OCI-LY1 (cell line): Measurements from ENCODE around the gene CARD11.

Experiments used
- H2AFZ ChIP-seq: fragments of 200-600 bp; sonication (generic), shearing (Covaris generic); 2 replicates; pipeline ENCODE4 v1.6.0; 2014; ENCODE audit warnings: antibody characterized with exemption, mild to moderate bottlenecking, low read length
- H3F3A ChIP-seq: fragments of 200-600 bp; sonication (generic), shearing (Covaris generic); 2 replicates; pipeline ENCODE4 v1.6.0; 2014; ENCODE audit warnings: mild to moderate bottlenecking, antibody characterized with exemption, low read length, moderate library complexity; ENCODE audit not compliant: insufficient read depth
- H3K27ac ChIP-seq: fragments of 200-600 bp; sonication (generic); 2 replicates; pipeline ENCODE4 v1.5.1; 2014; ENCODE audit warnings: low read length, mixed run types, mild to moderate bottlenecking, low read depth; ENCODE audit not compliant: poor library complexity, severe bottlenecking
- H3K27me3 ChIP-seq: fragments of 200-600 bp; sonication (generic); 2 replicates; pipeline ENCODE4 v1.6.0; 2014; ENCODE audit warnings: antibody characterized with exemption, mild to moderate bottlenecking, low read length, moderate library complexity; ENCODE audit not compliant: insufficient read depth
- H3K36me3 ChIP-seq: fragments of 200-600 bp; sonication (generic); 2 replicates; pipeline ENCODE4 v1.6.1; 2014; ENCODE audit warnings: mild to moderate bottlenecking, antibody characterized with exemption, low read length, moderate library complexity, mixed read lengths; ENCODE audit not compliant: insufficient read depth
- H3K4me1 ChIP-seq: fragments of 200-600 bp; sonication (generic); 2 replicates; pipeline ENCODE4 v1.5.1; 2014; ENCODE audit warnings: mild to moderate bottlenecking, low read length, moderate library complexity; ENCODE audit not compliant: insufficient read depth, severe bottlenecking
- H3K4me2 ChIP-seq: fragments of 200-600 bp; sonication (generic), shearing (Covaris generic); 2 replicates; pipeline ENCODE4 v1.6.1; 2014; ENCODE audit warnings: low read length
- H3K4me3 ChIP-seq: fragments of 200-600 bp; sonication (generic); 2 replicates; pipeline ENCODE4 v1.5.1; 2014; ENCODE audit warnings: low read length, low read depth, mild to moderate bottlenecking, mixed read lengths; ENCODE audit not compliant: poor library complexity, severe bottlenecking
- H3K79me2 ChIP-seq: fragments of 200-600 bp; shearing (Covaris generic); 2 replicates; pipeline ENCODE4 v1.6.1; 2016; ENCODE audit warnings: mixed run types, low read length, mixed read lengths; ENCODE audit not compliant: insufficient read depth
- H3K9ac ChIP-seq: fragments of 200-600 bp; sonication (generic), shearing (Covaris generic); 2 replicates; pipeline ENCODE4 v1.6.1; 2014; ENCODE audit warnings: mild to moderate bottlenecking, low read length, mixed read lengths
- H3K9me2 ChIP-seq: fragments of 200-600 bp; sonication (generic), shearing (Covaris generic); 2 replicates; pipeline ENCODE4 v1.6.1; 2014; ENCODE audit warnings: low read depth, mild to moderate bottlenecking, low read length, mixed read lengths
- H3K9me3 ChIP-seq: fragments of 200-600 bp; shearing (Covaris generic); 2 replicates; pipeline ENCODE4 v1.6.1; 2014; ENCODE audit warnings: low read length, mixed read lengths
- H4K20me1 ChIP-seq: fragments of 200-600 bp; sonication (generic), shearing (Covaris generic); 2 replicates; pipeline ENCODE4 v1.6.0; 2016; ENCODE audit warnings: mild to moderate bottlenecking, low read length; ENCODE audit not compliant: insufficient read depth
- EZH2 ChIP-seq: fragments of 200-600 bp; sonication (generic), shearing (Covaris generic); IDR thresholded peaks from 2 replicates; pipeline ENCODE4 v1.8.0; 2017; ENCODE audit warnings: borderline replicate concordance, mixed run types, mild to moderate bottlenecking, antibody characterized with exemption, low read length, moderate library complexity, mixed read lengths
- TF ChIP-seq, protein P1 (sequence below): fragments of 200-600 bp; sonication (generic), shearing (Covaris generic); IDR thresholded peaks from 2 replicates; pipeline ENCODE4 v1.5.1; 2017; ENCODE audit warnings: mild to moderate bottlenecking, antibody characterized with exemption, low read length, moderate library complexity, mixed read lengths

CARD11 gene

DNA sequence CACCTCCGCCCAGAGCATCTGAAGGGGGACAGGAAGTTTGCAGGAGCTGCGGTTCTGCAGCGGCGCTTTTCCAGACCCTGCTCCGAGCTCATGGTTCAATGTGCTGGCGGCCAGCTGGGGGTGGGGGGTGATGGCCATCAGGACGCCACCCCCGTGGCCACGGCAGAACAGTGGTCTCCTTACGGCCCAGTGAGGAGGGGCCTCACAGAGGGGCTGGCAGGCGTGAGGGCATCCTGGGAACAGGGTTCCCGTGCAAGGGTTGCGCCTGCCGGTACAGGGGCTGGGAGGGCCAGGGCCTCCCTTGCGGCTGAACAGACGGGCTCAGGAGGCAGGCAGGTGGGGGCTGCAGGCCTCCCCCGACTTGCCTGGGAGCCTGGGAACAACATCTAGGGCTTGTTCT, 160.6 kb downstream of the CARD11 start:
- no peak overlapping the region for H3K4me2 ChIP-seq
- H2AFZ ChIP-seq = no peak overlapping the region
- no peak for TF ChIP-seq EZH2
- TF ChIP-seq, protein P1, sequence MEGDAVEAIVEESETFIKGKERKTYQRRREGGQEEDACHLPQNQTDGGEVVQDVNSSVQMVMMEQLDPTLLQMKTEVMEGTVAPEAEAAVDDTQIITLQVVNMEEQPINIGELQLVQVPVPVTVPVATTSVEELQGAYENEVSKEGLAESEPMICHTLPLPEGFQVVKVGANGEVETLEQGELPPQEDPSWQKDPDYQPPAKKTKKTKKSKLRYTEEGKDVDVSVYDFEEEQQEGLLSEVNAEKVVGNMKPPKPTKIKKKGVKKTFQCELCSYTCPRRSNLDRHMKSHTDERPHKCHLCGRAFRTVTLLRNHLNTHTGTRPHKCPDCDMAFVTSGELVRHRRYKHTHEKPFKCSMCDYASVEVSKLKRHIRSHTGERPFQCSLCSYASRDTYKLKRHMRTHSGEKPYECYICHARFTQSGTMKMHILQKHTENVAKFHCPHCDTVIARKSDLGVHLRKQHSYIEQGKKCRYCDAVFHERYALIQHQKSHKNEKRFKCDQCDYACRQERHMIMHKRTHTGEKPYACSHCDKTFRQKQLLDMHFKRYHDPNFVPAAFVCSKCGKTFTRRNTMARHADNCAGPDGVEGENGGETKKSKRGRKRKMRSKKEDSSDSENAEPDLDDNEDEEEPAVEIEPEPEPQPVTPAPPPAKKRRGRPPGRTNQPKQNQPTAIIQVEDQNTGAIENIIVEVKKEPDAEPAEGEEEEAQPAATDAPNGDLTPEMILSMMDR = no peak

DNA sequence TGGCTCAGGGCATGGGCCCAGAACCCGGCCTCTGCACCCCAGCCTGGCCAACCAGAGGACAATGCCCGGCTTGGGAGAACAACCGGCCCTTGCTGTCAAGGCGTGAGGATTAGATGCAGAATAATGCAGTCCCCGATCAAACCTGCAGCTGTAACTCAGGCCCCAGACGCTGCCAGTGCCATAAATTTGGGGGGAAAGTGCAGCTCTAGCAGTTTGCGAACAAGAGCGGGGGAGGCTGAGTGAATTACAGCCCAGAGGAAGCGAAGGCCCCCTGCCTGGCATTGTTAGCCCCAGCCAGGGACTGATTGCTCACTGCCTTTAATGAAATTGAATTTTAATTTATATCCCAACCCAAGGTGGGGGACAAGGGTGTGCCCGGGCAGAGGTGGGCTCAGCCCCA, 161.6 kb downstream of the CARD11 start:
- Histone ChIP-seq H2AFZ (no peak overlapping the region), H3K9ac (no peak overlapping the region)

More for the DNA sequence above, 160.6 kb downstream of the CARD11 start:
- Histone ChIP-seq H4K20me1 (no peaks in the 10 kb centered on the region), H3K27ac (no peak overlapping the region), H3K4me3 (no peak overlapping the region), H3F3A (no peaks in the 10 kb centered on the region), H3K79me2 (no peaks in the 10 kb centered on the region), H3K9me2 (no peaks in the 10 kb centered on the region), H3K4me1 (peaks cover 16% of the 10 kb centered on the region), H3K36me3 (no peaks in the 10 kb centered on the region), H3K9ac (no peak overlapping the region), H3K27me3 (no peaks in the 10 kb centered on the region), H3K9me3 (no peaks in the 10 kb centered on the region)

DNA sequence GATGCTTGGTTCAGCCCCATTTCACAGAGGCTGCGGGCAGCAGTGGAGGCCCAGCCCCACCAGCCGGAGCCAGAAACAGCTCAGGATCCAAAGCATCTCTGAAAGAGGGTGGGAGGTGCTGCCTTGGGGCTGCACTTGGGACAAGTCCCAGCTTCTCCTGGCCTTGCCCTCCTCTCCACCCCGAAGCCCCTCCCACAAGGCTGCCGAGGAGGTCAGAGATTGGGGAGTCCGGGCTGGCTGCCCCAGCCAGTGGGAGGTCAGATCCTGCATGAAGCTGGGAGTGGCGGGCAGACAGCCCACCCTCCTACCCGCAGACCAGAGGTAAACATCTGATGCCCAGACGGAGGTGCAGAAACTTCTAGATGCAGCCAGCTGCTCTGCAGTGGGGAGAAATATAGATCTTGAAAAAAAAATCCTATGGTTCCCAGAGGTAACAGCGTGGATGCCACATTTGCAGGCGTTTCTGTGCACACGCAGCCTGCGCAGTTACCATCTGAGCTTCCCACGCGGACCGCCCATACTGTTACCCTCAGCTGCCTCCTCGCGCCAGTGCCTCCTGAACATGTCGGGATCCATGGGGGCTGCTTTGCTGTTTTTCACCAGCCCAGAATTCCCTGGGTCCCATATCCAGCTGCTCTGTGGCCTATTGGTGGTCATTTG, 162.7 kb downstream of the CARD11 start:
- H3K9me3 ChIP-seq = no peaks in the 10 kb centered on the region
- no peaks in the 10 kb centered on the region for H4K20me1 ChIP-seq
- no peaks in the 10 kb centered on the region for H3K27me3 ChIP-seq
- no peak overlapping the region for H3K27ac ChIP-seq
- H3K4me1 ChIP-seq = peaks cover 5% of the 10 kb centered on the region
- no peaks in the 10 kb centered on the region for H3F3A ChIP-seq
- no peaks in the 10 kb centered on the region for H3K9me2 ChIP-seq
- H3K9ac ChIP-seq = no peak overlapping the region
- TF ChIP-seq, protein P1 = no peak
- no peak overlapping the region for H3K4me2 ChIP-seq
- H2AFZ ChIP-seq = no peak overlapping the region
- no peaks in the 10 kb centered on the region for H3K79me2 ChIP-seq
- no peaks in the 10 kb centered on the region for H3K36me3 ChIP-seq
- no peak overlapping the region for H3K4me3 ChIP-seq

More for the DNA sequence above, 161.6 kb downstream of the CARD11 start:
- Histone ChIP-seq H3K36me3 (no peaks in the 10 kb centered on the region), H4K20me1 (no peaks in the 10 kb centered on the region), H3K4me2 (no peak overlapping the region), H3K4me1 (peaks cover 6% of the 10 kb centered on the region), H3K9me2 (no peaks in the 10 kb centered on the region), H3K4me3 (no peak overlapping the region), H3K9me3 (no peaks in the 10 kb centered on the region), H3K27me3 (no peaks in the 10 kb centered on the region), H3K79me2 (no peaks in the 10 kb centered on the region), H3K27ac (no peak overlapping the region), H3F3A (no peaks in the 10 kb centered on the region)
- no peak for TF ChIP-seq EZH2
- TF ChIP-seq, protein P1 = no peak
